GM21367 (cell line): ENCODE data around the gene MYO1A.
"Not testable (repeated sequence)": the region's sequence is repeated elsewhere in the genome, so short reads cannot be mapped to it uniquely, and the experiment has no call there.

Experiments used
- ATAC-seq: cut with Tn5 transposase; IDR thresholded peaks from one replicate; pipeline ENCODE4 v1.9.1; 2021; ENCODE audit not compliant: unreplicated experiment

MYO1A gene

DNA sequence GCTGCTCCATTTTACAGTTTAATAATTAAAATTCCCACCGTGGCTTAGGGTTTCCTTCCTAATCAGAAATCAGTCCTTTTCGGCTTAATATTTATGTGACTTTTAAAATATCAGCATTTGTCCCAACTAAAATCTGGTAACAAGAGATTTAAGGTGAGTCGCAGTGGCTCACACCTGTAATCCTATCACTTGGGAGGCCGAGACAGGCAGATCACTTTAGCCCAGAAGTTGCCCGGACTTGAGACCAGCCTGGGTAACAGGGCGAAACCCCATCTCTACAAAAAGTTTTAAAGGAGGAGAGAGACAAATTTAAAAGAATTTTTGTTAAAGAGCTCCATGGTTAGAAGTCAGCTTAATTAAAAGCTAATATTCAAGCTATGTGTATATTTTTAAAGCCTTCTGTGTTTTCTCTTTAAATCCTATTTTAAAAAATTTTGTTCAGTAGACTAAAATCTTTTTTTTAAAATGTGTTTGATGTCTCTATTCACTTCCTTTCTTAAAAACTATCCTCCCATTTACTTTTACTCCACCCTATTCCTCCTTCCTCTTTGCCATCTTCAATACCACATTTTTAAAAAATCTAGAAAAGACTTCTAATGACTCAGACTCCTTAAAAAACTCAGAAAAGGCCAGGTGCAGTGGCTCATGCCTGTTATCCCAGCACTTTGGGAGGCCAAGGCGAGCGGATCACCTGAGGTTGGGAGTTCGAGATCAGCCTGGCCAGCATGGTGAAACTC, 29.8 kb downstream of the MYO1A start:
- no peak for ATAC-seq

DNA sequence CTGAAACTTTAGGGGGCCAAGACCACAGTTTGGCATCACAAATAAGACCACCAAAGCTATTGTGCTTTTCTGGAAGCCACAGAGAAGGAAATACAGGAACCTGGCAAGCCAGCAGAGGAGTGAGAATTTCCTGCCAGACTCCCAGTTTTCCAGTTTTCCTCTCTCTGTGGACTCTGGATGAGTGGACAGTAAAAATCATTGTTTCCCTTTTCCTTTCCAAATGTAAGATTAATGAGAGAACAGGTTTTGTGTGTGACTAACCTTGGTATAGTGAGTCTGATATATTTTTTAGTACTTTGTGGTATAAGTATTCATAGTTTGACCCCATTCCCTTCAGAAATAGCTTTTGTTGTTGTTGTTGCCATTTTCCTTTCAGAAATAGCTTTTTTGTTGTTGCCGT, 31.0 kb downstream of the MYO1A start:
- no peak for ATAC-seq

DNA sequence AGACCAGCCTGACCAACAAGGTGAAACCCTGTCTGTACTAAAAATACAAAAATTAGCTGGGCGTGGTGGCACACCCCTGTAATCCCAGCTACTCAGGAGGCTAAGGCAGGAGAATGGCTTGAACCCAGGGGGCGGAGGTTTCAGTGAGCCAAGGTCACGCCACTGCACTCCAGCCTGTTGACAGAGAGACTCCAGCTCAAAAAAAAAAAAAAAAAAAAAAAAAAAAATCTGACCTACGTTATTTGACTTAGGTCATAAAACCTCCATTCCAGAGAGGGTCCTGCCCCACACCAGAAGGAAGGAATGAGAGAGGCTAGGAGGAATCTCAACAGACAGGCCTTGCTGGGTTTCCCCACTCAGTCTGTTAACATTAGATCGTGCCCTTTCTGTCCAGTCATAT, 31.6 kb downstream of the MYO1A start:
- not testable (repeated sequence) for ATAC-seq

DNA sequence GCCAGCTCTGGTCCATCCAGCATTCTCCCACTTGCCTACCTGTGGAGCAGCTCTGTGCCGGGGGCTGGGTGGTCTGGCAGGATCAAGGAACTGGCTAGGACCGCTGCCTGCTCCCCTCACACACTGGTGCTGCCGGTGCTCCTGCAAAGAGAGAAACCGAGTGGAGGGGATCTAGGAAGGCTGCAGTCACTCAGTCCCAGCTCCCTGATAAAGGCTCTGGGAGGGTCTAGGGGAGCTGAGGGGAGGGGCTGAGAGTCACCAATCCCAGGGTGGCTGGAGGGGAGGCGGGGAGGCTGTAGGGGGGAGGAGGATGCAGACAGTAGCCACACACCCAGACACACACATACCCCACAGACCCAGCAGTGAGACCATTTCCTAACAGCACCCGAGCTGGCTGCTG, 33.6 kb downstream of the MYO1A start, which contains the start of gene TAC3:
Gene TAC3, minus strand, starts transcription at position 182 of the 400 bp plus-strand sequence. CDS start 732 bp downstream, outside the sequence.
- ATAC-seq, result no peak

DNA sequence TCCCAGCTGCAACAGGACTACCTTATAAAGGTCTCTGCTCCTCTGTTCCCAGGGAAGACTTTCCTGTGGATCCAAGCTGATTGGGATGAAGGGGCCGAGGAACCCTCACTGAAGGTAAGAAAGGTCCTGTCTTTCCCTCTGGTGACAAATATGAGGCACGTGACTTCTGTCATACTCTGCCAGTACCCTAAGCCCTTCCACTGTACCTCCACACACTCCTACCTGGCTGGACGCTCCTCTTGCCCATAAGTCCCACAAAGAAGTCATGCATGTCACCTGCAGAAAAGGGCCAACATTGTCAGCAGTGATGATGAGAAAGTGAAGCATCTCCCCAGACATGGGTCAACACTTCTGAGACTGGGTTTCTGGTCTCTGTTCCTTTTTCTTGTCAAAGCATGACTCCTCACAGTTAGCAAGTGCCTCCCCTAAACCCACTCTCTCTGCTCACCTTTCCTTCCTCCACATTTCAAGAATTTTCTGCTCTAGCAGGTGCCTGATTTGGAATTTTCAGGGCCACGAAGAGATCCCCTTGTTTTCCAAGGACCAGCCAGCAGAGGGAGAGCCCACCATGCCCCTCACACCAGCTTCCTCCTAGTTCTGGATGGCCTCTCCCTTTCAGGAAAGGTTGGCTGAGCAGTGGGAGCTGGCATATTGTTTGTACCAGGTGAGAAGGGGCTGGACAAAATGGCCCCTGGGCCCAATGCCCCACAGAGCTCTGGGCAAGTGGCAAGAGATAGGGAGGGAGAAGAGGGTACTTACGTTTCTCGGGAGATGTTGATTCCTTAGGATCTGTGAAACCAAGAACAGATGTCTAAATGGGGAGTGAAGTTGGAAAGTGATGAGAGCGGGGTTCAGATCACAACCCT, 37.1 kb downstream of the MYO1A start:
- ATAC-seq, result peak; percentile 83

DNA sequence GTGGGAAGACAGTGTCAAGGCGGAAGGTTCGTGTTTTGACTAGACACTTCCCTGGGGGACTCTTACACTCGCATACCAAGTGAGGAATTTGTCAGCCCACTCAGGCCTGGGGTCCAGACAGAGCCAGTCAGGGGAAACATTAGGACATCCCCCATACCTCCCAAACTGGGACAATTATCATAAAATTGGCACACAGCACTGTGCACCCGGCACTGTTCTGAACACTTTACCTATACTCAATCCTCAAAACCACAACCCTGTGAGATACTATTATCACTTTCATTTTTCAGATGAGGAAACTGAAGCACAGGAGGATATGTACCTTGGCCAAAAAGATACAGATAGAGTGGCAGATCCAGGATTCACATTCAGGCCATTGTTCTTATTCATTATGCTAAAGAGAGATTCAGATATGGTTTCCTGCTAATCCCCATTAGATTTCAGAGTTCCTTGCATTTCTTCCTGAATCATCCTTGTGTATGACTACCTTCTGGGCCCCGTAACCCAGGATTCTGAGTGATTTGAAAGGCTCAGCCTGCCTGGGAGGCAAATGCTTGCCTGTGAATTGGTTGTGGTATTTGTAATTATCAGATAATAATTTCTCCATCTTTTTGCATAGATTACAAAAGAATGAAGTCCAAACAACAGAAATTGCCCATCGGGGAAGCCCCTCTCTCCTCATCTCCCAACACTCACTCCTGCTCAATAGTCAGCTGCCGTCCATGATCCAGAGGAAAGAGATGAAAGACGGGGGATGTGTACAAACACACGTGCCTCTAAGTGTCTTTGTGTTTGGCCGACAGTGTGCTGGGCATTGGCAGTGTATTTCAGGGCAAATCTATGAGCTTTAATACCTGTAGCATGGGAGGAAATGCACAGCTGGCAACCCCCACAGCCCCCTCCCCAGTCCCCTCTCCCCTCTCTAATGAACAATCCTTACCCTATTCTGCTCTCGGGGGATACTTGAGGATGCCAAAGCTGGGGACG, 38.2 kb downstream of the MYO1A start:
- ATAC-seq, result no peak

DNA sequence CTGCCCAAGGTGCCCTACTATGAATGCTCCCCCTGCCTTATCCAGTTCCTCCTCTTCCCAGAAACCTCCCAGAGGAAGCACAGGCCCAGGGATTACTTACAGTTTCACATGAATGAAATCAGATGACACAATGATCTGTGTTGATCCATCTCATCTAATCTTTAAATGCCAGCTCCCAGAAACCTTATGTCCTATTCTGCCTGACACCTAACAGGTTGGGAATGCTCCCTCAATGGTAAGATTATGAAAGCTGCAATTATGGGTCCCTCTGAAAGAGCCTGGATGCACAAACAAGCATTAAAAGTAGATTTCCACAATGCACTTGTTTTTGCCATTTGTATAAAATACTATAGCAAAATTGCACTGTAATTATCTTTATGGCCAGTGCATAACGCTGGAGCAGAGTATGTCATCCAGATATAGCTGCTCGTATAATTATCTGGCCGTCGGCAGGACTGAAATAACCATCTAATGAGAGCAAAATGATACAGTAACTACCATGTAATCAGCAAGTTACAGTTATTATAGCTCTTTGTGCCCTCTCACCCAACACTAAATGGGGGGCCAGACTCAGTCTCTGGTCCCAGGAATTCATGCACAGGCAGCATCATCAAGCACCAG, 39.2 kb downstream of the MYO1A start:
- ATAC-seq, result no peak

DNA sequence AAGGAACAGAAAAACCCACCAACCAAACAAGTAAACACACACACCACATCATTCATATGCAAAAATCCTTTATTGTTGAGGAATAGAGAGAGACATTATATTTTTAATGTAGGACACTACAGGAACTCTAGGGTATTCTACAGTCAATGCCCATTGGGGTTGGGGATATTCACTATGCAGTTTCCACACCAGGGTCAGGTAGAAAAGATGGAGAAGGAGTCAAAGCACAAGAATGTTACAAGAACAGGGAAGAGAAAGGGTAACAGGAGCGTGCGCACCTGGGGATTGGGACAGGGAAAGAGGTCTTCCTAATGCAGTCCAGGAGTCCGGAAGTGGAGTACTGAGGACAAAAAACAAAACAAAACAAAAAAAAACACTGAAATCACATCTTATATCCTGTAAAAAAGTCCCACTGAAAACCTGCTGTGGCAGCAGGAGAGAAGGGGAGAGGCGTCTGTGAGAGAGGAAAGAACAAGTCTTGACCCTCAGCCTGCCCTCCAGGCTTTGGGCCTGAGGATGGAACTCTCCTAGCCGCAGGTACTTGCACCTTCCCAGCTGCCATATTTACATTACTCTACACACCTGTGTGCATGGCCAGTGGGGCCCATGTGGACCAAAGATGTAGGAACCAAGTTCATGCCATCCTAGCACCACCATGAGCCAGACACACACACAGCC, 39.8 kb downstream of the MYO1A start:
- no peak for ATAC-seq

DNA sequence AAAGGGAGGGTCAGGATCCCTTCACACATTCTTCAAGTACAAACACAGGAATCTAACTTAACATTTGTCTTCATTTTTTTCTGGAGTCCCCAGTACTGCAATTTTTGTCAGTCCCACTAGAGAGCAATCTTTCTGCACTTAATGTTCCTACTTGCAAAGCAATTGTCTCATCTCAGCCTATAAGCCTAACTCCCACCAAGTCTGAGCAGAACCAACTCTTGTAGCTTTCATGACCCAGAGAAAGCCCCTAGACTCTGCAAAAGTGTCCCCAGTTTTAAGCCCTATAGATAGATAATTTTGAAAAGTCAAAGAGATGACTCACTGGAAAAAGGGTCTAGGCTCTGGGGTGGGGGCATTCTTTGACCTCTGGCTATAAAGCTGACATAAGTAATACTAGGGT, 41.8 kb downstream of the MYO1A start:
- no peak for ATAC-seq

DNA sequence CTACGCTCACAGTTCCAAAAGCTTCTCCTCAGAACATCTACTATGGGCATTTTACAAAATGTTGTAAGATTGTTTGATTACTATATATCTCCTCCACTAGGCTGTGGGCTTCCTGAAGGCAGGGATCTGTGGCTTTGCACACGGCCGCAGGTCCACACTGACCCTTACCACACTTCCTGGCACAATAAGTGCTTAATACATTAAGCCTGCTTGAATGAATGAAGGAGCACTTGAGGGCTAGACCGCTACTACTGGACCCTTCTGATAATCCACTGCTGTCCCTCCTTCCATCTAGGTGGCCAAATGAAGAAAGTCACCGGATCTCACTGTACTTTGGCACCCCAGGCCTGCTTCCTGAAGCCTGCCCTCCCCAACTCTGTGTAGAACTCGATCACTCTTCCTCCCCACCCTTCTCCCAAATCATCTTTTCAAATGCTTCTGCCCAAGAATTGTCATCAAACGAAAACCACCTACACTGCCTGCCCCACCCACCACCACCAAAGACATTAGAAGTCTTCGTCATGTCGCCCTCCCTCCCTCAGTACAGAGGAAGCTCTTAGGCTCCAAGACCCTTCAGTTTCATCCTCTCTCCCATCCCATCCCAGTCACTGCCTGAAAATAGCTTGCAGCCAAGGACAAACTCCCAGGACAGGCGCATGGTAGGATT, 43.0 kb downstream of the MYO1A start:
- ATAC-seq, result no peak

DNA sequence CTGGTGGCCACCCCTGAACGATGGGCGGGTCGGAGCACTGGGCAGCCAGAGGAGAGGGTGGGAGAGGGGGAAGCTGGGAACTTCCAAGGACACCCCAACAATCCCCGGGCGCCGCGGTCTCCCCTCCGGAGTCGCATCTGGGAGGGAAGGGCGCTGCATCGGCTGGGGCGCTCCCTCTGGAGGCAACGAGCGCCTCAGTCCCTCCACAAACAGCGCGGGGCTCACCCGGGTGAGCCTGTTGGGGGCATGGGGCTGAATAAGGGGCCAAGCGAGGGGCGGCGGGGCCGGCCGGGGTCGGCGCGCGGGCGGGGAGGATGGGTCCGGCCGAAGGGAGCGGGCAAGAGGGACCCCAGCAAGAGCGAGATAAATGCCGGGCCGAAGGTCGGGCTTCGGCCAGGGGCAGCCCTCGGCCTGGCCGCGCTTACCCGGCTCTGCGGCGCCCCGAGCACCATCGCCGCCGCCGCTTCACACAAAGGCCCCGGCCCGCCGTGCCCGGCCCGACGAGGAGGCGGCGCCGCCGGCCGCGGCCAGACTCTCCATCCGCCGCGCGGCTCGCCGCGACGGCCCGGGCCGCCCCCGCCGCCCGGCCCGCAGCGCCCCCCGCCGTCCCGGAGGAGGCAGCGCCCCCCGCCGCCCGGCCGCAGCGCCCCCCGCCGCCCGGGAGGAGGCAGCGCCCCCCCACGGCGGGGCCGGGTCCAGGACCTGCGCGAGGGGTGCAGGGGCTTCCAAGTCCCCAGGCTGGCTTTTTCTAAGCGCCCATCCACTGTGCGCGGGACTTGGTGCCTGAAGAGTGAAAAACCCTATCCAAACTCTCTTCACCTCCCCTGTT, 43.7 kb downstream of the MYO1A start, which contains the start of gene ZBTB39:
Gene ZBTB39, minus strand, starts transcription at position 567 of the 829 bp plus-strand sequence. CDS start 1,629 bp downstream, outside the sequence.
- peak; percentile 57 for ATAC-seq

DNA sequence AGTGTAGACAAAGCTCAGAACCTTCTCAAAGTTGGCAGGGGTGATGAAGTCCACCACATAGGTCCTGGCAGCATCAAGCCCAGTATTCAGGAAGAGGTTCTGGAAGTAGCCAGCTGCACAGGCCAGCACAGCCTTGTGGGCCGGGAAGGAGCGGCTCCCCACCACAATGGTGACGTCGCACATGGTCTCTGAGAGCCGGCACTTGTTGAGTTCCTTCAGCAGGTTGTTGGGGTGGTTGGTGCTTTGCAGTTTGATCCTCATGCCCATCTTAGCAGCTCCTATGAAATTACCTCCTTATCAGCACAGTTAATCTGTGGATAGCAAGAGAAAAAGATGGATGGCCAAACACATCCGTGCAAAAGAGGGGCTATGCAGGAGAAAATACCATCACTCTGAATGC, 45.3 kb downstream of the MYO1A start:
- ATAC-seq, result no peak

DNA sequence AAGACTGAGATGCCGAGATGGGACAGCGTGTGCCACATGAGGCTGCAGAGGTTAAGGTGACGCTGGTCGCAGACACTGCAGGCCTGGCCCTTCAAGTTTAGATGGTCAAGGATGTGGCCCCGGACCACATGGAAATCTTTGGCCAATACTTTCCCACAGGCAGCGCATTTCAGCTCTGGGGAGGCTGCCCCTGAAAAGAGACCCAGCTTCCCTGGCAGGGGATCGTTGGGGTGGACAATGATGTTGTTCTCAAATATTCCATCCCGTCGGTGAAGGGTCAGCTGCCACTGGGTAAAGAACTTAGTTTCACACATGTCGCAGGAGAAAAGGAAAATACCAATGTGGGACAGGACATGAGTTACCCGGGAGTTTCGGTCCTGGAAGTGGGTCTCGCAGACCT, 46.5 kb downstream of the MYO1A start:
- ATAC-seq, result no peak

DNA sequence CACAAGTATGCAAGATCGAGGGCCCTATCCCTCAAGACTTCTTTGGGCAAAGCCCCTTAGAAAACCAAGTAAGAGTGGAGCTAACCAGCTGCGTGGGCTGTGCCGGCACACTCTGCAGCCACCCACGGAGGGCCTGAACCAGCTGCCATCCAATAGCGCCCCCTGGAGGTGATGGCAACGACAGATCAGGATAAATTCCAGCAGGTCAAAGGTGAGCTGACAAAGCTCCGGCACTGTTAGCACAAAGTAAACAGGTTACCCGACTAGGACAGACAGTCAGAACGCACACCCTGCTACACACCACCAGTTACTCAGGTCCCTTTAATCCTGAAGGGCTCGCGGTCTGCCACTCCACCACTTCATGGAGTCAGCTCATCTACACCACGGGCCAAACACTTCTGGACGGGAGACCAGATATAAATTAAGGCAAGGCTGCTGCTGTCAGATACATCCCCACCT, 48.5 kb downstream of the MYO1A start:
- no peak for ATAC-seq

DNA sequence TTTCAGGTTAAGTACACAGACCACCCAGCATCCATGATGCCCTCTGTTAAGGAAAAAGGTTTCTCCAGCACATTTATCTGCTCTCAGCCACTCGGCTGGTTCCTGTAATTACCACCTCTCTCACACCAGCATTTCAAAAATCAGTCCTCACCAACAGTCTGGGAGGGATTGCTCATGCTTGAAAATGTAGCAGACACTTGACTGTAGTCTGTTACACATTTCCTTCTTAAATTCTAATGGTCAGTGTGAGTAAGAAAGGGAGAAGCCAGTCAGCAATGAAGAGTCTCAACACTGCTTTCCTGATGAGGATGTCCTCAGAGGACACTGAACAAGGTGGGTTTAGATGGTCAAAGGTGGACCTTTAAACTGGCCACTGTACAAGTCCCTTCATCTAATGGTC, 49.5 kb downstream of the MYO1A start:
- ATAC-seq, result no peak

DNA sequence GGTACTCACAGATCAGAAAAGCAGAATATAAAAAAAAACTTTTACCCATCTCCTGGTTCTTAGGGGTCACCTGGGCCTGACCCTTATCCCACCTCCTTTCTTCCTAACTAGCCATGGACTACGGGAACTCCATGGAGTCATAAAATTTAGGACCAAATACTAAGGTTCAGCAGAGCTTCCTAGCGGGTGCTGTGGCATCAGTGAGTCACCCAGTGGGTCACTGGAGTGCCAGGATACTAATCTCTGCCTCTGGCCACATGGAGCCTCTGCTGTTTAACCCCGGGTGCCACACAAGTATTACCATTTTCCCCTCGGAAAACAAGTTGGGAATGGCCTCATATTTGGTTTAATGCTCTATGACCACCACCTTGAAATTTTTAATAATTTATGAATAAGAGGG, 50.5 kb downstream of the MYO1A start:
- ATAC-seq, result no peak

DNA sequence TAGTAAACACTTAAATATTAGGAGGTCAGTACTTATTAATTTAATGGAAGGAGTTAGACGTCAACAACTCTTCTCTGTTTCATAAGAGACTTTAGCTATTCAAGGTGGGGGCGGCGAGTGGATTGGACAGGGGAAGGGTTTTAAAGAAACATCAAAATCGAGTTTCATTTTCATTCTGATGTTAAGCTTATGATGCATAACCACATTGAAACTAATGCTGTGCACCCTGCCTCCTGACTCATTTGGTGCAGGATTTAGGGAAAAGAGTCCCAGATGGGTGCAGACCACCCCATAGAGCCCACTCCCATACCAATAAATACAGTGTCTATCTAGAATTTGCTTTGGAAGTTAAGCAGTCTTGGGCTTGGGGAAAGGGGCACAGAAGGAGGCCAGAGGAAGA, 50.9 kb downstream of the MYO1A start:
- ATAC-seq, result peak; percentile 74

DNA sequence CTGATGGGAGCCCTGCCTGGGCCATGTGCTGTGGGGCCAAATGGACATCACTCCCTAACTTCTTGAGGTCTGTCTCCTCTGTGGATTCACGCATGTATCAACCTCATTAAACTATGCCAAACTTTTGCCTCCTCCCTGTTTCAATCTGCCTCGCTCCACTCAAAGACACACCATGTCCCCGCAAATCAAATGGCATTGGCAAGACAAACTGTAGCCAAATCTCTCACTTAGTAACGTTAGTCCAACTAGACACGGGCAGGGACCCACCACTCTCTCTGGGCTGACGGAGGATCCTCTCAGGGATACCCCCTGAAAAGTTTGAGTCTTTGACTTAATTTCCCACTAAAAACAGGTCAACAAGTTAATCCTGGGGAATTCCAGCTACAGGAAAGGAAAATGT, 51.6 kb downstream of the MYO1A start:
- ATAC-seq, result no peak
